Parathyroid adenoma (tissue), 2 donors: Measurements from ENCODE around the gene ZNF816.
"Not testable (repeated sequence)": the region's sequence is repeated elsewhere in the genome, so short reads cannot be mapped to it uniquely, and the experiment has no call there.

ENCODE experiments used
- H2AFZ ChIP-seq: fragments of 300-600 bp; sonication (generic); one replicate; pipeline ENCODE4 v1.7.0; 2017; ENCODE audit warnings: antibody characterized with exemption, mild to moderate bottlenecking
- H3K27ac ChIP-seq: fragments of 300-600 bp; sonication (generic); one replicate; pipeline ENCODE4 v1.7.0; 2017
- H3K27me3 ChIP-seq: fragments of 300-600 bp; sonication (generic); one replicate; pipeline ENCODE4 v1.7.0; 2017; ENCODE audit warnings: low read length; ENCODE audit not compliant: control insufficient read depth, insufficient read depth
- H3K36me3 ChIP-seq: fragments of 300-600 bp; sonication (generic); one replicate; pipeline ENCODE4 v1.7.0; 2017; ENCODE audit warnings: low read length; ENCODE audit not compliant: control insufficient read depth, insufficient read depth
- H3K4me1 ChIP-seq: fragments of 300-600 bp; sonication (generic); one replicate; pipeline ENCODE4 v1.7.0; 2017; ENCODE audit warnings: control low read depth
- H3K4me2 ChIP-seq: fragments of 300-600 bp; sonication (generic); one replicate; pipeline ENCODE4 v1.7.0; 2017; ENCODE audit warnings: low read length
- H3K4me3 ChIP-seq: fragments of 300-600 bp; sonication (generic); one replicate; pipeline ENCODE4 v1.7.0; 2017; ENCODE audit warnings: low read depth, low read length
- H3K79me2 ChIP-seq: fragments of 300-600 bp; sonication (generic); one replicate; pipeline ENCODE4 v1.7.0; 2017; ENCODE audit warnings: control low read depth
- H3K9ac ChIP-seq: fragments of 300-600 bp; sonication (generic); one replicate; pipeline ENCODE4 v1.7.0; 2017; ENCODE audit warnings: mild to moderate bottlenecking
- H3K9me3 ChIP-seq: fragments of 300-600 bp; sonication (generic); one replicate; pipeline ENCODE4 v1.7.0; 2017; ENCODE audit warnings: low read length; ENCODE audit not compliant: control insufficient read depth
- CTCF ChIP-seq: fragments of 300-600 bp; sonication (generic); IDR thresholded peaks from one replicate; pipeline ENCODE4 v1.7.0; 2017; ENCODE audit warnings: antibody characterized with exemption, mild to moderate bottlenecking
- donor health status: primary hyperparathyroidism.

Gene ZNF816

GRCh38 chr19:52938761-52939160, 23.9 kb downstream of the ZNF816 start:
- Histone ChIP-seq H2AFZ (no peak overlapping the region), H3K4me3 (no peak overlapping the region), H3K4me1 (no peaks in the 10 kb centered on the region), H3K36me3 (no peaks in the 10 kb centered on the region), H3K27me3 (no peaks in the 10 kb centered on the region), H3K27ac (no peak overlapping the region), H3K4me2 (no peak overlapping the region), H3K9ac (no peak overlapping the region), H3K79me2 (no peaks in the 10 kb centered on the region), H3K9me3 (no peaks in the 10 kb centered on the region)
- no peak for TF ChIP-seq CTCF

GRCh38 chr19:52936954-52937325, 25.7 kb downstream of the ZNF816 start:
- H3K79me2 ChIP-seq, result no peaks in the 10 kb centered on the region
- H3K4me3 ChIP-seq, result no peak overlapping the region
- no peak overlapping the region for H3K9ac ChIP-seq
- no peaks in the 10 kb centered on the region for H3K9me3 ChIP-seq
- no peak overlapping the region for H2AFZ ChIP-seq
- no peak for TF ChIP-seq CTCF
- no peaks in the 10 kb centered on the region for H3K27me3 ChIP-seq
- H3K4me1 ChIP-seq, result no peaks in the 10 kb centered on the region
- H3K4me2 ChIP-seq, result no peak overlapping the region
- H3K36me3 ChIP-seq, result no peaks in the 10 kb centered on the region
- H3K27ac ChIP-seq, result no peak overlapping the region

GRCh38 chr19:52936151-52936953, 26.3 kb downstream of the ZNF816 start:
- Histone ChIP-seq H3K27ac (no peak overlapping the region), H3K9ac (no peak overlapping the region), H3K36me3 (no peaks in the 10 kb centered on the region)

GRCh38 chr19:52935434-52935833, 27.2 kb downstream of the ZNF816 start:
- Histone ChIP-seq H3K4me2 (no peak overlapping the region), H3K36me3 (no peaks in the 10 kb centered on the region), H3K4me3 (no peak overlapping the region), H3K27ac (no peak overlapping the region), H3K27me3 (no peaks in the 10 kb centered on the region), H3K4me1 (no peaks in the 10 kb centered on the region), H2AFZ (no peak overlapping the region), H3K9ac (no peak overlapping the region), H3K79me2 (no peaks in the 10 kb centered on the region), H3K9me3 (no peaks in the 10 kb centered on the region)
- TF ChIP-seq CTCF, result no peak

More at GRCh38 chr19:52936151-52936953, 26.3 kb downstream of the ZNF816 start:
- H3K4me1 ChIP-seq, result no peaks in the 10 kb centered on the region
- no peaks in the 10 kb centered on the region for H3K9me3 ChIP-seq
- H3K4me3 ChIP-seq, result no peak overlapping the region
- no peak overlapping the region for H2AFZ ChIP-seq
- TF ChIP-seq CTCF, result no peak
- no peak overlapping the region for H3K4me2 ChIP-seq
- H3K79me2 ChIP-seq, result no peaks in the 10 kb centered on the region
- H3K27me3 ChIP-seq, result no peaks in the 10 kb centered on the region

- H3K4me1 ChIP-seq, H3K4me2 ChIP-seq, H3K27me3 ChIP-seq, H3K79me2 ChIP-seq, H3K9ac ChIP-seq, H3K9me3 ChIP-seq, H3K4me3 ChIP-seq, H3K27ac ChIP-seq, H2AFZ ChIP-seq, H3K36me3 ChIP-seq: not testable (repeated sequence)
These were observed 38.0 kb downstream of the ZNF816 start for GRCh38 chr19:52924641-52925040.
